B cell (primary cell): ENCODE data around the gene PLS1.

Experiments used
- EZH2 ChIP-seq: IDR thresholded peaks from 2 replicates; pipeline ENCODE4 v1.6.1; 2012; ENCODE audit warnings: borderline replicate concordance, low read depth, mild to moderate bottlenecking, moderate library complexity, low read length; ENCODE audit not compliant: insufficient read depth, poor library complexity, severe bottlenecking
- TF ChIP-seq, protein P1 (sequence below): fragments of 200-600 bp; IDR thresholded peaks from one replicate; pipeline ENCODE4 v1.8.0; 2022; ENCODE audit warnings: antibody characterized with exemption, mild to moderate bottlenecking

DNA sequence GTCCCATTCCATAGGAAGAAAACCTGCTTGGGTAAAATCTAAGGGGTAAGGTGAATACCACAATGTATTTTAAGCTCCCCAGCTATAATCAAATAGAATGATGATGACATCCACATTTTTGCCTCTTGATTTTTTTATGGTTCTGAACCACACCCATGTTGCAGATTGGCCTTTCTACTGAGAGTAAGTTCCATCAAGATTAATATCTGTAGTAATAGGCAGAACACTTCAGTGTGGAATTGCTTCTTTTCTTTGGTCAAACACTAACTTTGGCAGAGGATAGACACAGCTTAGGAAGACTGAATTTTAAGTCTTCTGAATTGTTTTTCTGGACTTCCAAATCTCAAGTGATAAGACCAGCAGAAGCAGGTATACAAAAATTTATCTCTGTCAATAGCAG lies 27.0 kb downstream of the PLS1 start:
- no peak for TF ChIP-seq EZH2
- TF ChIP-seq, protein P1, sequence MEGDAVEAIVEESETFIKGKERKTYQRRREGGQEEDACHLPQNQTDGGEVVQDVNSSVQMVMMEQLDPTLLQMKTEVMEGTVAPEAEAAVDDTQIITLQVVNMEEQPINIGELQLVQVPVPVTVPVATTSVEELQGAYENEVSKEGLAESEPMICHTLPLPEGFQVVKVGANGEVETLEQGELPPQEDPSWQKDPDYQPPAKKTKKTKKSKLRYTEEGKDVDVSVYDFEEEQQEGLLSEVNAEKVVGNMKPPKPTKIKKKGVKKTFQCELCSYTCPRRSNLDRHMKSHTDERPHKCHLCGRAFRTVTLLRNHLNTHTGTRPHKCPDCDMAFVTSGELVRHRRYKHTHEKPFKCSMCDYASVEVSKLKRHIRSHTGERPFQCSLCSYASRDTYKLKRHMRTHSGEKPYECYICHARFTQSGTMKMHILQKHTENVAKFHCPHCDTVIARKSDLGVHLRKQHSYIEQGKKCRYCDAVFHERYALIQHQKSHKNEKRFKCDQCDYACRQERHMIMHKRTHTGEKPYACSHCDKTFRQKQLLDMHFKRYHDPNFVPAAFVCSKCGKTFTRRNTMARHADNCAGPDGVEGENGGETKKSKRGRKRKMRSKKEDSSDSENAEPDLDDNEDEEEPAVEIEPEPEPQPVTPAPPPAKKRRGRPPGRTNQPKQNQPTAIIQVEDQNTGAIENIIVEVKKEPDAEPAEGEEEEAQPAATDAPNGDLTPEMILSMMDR, result no peak
